Effector memory CD8-positive, alpha-beta T cell (primary cell): ENCODE data around the gene WDR1.
A peak's percentile ranks its signal among the peaks of the same experiment; 100 is the strongest.

Experiments
- ATAC-seq: fragments of 150-1000 bp; cut with Tn5 transposase; replicated peaks from 2 replicates; pipeline ENCODE4 v1.10.0; 2021; ENCODE audit warnings: mild to moderate bottlenecking, moderate library complexity
- DNase-seq, 3 experiments: peaks; one replicate each; pipeline ENCODE4 v3.0.0; 2021
- H3K27ac Mint-ChIP-seq, 2 donors: one replicate each; pipeline ENCODE4 v1.8.0; 2022; ENCODE audit warnings: mild to moderate bottlenecking in 2 of 2, mixed read lengths in 2 of 2, moderate library complexity in 2 of 2
- H3K27me3 Mint-ChIP-seq, 2 donors: one replicate each; pipeline ENCODE4 v1.8.0; 2022; ENCODE audit warnings: mixed read lengths in 2 of 2
- H3K36me3 Mint-ChIP-seq: one replicate; pipeline ENCODE4 v1.8.0; 2022; ENCODE audit warnings: mild to moderate bottlenecking, moderate library complexity, mixed read lengths; ENCODE audit not compliant: insufficient read depth
- H3K4me1 Mint-ChIP-seq, 2 donors: one replicate each; pipeline ENCODE4 v1.8.0; 2022; ENCODE audit warnings: low read depth in 2 of 2, mixed read lengths in 2 of 2
- H3K4me3 Mint-ChIP-seq, 2 donors: one replicate each; pipeline ENCODE4 v1.8.0; 2022; ENCODE audit warnings: mild to moderate bottlenecking in 2 of 2, mixed read lengths in 2 of 2, moderate library complexity in 2 of 2
- H3K9me3 Mint-ChIP-seq, 2 donors: one replicate each; pipeline ENCODE4 v1.8.0; 2022; ENCODE audit warnings: mixed read lengths in 2 of 2
- total RNA-seq, 9 experiments: gene quantifications; one replicate each; lab custom pipeline; 2026; lab: John Stamatoyannopoulos, UW

The WDR1 gene, protein sequence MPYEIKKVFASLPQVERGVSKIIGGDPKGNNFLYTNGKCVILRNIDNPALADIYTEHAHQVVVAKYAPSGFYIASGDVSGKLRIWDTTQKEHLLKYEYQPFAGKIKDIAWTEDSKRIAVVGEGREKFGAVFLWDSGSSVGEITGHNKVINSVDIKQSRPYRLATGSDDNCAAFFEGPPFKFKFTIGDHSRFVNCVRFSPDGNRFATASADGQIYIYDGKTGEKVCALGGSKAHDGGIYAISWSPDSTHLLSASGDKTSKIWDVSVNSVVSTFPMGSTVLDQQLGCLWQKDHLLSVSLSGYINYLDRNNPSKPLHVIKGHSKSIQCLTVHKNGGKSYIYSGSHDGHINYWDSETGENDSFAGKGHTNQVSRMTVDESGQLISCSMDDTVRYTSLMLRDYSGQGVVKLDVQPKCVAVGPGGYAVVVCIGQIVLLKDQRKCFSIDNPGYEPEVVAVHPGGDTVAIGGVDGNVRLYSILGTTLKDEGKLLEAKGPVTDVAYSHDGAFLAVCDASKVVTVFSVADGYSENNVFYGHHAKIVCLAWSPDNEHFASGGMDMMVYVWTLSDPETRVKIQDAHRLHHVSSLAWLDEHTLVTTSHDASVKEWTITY
- 366 to 536 (median 440) reads per million in 9 experiments for total RNA-seq

DNA sequence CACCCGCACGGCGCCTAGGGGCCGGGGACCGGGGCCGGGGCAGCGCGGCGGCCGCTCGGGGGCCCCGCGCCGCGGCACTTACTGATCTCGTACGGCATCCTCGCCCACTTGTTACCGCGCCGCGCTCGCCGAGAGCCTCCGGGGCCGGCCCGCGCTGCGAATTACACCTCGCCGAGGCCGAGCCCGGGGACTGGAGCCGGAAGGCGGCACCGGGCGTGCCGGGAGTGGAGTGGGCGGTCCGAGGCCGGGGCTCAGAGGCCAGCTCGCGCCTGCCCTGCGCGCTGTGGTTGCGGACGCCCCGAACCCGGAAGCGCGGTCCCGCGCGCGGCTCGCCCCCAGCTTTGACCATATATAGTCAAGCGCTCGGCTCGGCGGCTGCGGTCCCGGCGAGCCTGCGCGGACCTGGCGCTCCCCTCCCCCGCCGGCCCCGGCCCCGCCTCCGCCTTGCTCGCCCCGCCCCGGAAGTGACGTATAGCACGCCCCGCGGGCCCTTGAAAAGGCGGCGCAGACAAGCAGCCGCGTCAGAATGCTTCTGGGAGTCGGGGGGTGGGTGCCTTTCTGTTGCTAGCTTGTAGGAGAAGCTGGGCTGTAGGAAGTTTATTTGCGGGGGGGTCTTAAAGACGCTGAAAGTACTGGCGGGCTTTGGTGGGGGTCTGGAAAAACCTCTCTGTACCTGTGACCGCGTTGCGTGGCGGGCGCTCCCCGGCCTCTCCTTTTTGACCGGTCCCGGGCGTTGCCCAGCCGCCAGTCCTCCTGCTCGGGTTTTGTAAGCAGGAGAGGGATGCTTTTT is at the start of gene WDR1:
Gene WDR1 (minus strand): TSS at position 231 of the 790 bp plus-strand sequence. CDS start 133 bp downstream, at position 98.
- Mint-ChIP-seq H3K27ac (peak within 1 kb of the TSS; percentile 97 to 99), H3K36me3 (peaks cover 61% of the 10 kb centered on the region), H3K27me3 (no peaks in the 10 kb centered on the region), H3K4me3 (peak within 1 kb of the TSS; percentile 92 to 97), H3K9me3 (no peaks in the 10 kb centered on the region), H3K4me1 (peaks cover 40 to 45% of the 10 kb centered on the region in 2 donors)
- DNase-seq (peak; percentile 82 to 85 (median 84)), ATAC-seq (peak; percentile 82)

DNA sequence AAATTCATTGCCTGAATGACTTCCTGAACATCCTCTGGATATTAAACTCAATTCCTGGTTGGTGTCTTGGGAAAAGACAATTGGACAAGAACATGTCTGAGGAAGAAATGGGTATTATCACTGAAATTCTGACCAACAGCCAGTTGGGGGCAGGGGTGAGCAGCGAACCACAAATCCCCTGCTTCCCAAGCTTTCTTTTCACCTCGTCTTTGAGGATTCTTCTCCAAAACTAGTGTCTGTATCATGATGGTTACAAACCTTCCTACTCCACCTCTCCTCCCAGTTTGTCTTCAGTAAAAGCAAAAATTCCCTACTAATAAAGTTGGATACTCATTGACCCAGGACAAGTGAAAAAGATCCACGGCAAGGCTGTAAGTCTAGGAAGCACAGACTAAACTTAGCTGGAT is 48.3 kb upstream of the WDR1 start:
- no peak for ATAC-seq
- H3K4me3 Mint-ChIP-seq = no peak overlapping the region
- DNase-seq = no peak
- H3K4me1 Mint-ChIP-seq = peaks cover 5 to 10% of the 10 kb centered on the region in 2 donors
- H3K36me3 Mint-ChIP-seq = no peaks in the 10 kb centered on the region
- H3K9me3 Mint-ChIP-seq = no peaks in the 10 kb centered on the region
- peaks cover 0 to 1% of the 10 kb centered on the region in 2 donors for H3K27me3 Mint-ChIP-seq
- H3K27ac Mint-ChIP-seq = no peak overlapping the region

DNA sequence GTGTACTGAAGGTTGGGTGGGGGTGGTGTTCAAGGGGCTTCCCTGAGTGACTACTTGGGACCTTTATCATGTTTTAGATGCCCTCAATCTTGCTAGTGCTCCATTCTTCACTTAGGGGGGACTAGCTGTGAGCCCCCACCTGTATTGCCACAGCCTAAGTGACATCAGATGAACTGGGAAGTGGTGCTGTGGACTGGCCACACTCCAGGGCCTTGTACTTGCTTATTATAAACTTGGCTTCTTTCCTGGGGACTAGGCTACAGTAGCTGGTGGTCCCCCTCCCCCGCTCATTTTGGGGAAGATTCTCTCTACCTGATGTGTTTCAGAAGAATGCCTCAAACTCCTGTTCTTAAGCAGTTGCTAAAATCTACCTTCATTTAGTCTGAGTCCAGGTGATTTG is 46.7 kb upstream of the WDR1 start:
- Mint-ChIP-seq H3K36me3 (no peaks in the 10 kb centered on the region), H3K9me3 (no peaks in the 10 kb centered on the region), H3K4me1 (peaks cover 5 to 10% of the 10 kb centered on the region in 2 donors), H3K27ac (no peak overlapping the region), H3K4me3 (no peak overlapping the region), H3K27me3 (no peaks in the 10 kb centered on the region)
- DNase-seq = no peak
- ATAC-seq = no peak

DNA sequence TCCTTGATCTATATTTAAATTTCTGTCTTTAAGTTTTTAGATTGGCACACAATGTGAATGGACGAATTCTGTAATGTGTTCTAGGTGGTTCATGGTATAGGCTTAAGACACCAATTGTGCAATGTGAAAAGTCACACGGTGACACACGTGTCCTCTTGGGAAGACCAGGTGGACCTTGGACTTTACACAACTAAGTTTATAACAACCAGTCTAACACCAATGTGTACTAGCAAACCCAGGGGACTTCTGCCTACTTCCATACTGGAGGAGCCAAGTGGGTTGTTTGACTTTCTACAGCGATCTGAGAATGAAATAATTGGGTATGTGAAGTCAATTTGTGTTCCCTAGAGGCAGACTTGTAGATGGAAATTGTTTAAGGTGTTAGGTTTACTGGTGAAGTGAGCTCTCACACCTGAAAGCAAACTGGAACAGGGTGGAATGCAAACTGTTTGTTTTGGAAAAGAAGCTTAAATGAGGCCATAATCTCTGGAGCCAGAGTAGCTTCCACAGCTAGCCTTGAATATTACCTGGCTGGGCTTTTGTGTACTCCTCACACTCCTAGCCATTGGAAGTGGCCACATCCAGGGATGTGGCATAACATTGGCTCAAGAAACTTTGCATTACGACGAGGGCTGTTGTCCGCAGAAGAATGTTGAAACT is 45.9 kb upstream of the WDR1 start:
- H3K36me3 Mint-ChIP-seq = no peaks in the 10 kb centered on the region
- H3K4me1 Mint-ChIP-seq = peaks cover 8 to 10% of the 10 kb centered on the region in 2 donors
- no peak for ATAC-seq
- H3K27me3 Mint-ChIP-seq = no peaks in the 10 kb centered on the region
- H3K27ac Mint-ChIP-seq = peak overlapping the region in 1 of 2 donors; percentile 88
- no peaks in the 10 kb centered on the region for H3K9me3 Mint-ChIP-seq
- DNase-seq = no peak
- H3K4me3 Mint-ChIP-seq = no peak overlapping the region

DNA sequence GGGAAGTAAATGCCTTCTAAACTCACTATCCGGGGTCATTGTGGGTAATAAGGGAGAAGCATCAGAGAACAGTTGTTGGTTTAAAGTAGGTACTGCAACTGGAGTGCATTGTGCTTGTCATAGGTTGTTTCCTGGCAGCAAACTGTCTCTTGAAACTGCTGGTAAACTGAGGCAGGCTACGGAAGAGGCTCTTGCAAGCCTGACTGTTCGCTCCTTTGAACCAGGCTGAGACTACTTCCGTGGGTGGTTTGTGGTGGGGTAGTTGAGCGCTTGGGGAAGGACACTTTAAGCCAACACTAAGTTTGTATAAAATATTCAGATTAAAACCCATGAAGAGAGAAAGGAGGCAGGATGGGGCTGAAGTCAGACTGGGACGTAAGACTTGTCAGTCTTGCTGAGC is 45.2 kb upstream of the WDR1 start:
- ATAC-seq (peak; percentile 71), DNase-seq (no peak)
- H3K4me1 Mint-ChIP-seq = peaks cover 8 to 10% of the 10 kb centered on the region in 2 donors
- H3K4me3 Mint-ChIP-seq = peak overlapping the region in 1 of 2 donors; percentile 21
- H3K27ac Mint-ChIP-seq = peak overlapping the region in 1 of 2 donors; percentile 88
- H3K36me3 Mint-ChIP-seq = no peaks in the 10 kb centered on the region
- peaks cover 0 to 5% of the 10 kb centered on the region in 2 donors for H3K27me3 Mint-ChIP-seq
- no peaks in the 10 kb centered on the region for H3K9me3 Mint-ChIP-seq

DNA sequence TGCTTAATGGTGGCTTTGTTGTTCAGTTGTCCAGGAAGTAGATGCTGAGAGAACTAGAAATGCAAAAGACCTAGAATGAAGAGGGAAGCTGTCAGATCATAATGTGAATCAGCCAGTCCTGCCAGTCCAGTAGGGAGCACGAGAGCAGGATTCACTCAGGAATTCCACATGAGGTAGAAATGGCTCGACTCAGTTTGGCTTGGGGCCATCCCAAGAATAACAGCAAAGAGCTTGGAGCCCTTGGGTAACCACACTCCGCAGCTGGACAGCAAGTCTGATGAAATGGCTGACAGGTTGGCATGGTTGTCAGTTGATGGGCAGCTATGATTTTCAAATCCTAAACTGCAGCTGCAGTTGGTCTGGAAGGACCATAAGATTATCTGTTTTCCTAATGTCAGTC is 44.5 kb upstream of the WDR1 start:
- DNase-seq (no peak), ATAC-seq (no peak)
- Mint-ChIP-seq H3K36me3 (no peaks in the 10 kb centered on the region), H3K27ac (peak overlapping the region in 1 of 2 donors; percentile 88), H3K4me1 (peaks cover 8 to 10% of the 10 kb centered on the region in 2 donors), H3K4me3 (no peak overlapping the region), H3K9me3 (no peaks in the 10 kb centered on the region), H3K27me3 (peaks cover 0 to 12% of the 10 kb centered on the region in 2 donors)

DNA sequence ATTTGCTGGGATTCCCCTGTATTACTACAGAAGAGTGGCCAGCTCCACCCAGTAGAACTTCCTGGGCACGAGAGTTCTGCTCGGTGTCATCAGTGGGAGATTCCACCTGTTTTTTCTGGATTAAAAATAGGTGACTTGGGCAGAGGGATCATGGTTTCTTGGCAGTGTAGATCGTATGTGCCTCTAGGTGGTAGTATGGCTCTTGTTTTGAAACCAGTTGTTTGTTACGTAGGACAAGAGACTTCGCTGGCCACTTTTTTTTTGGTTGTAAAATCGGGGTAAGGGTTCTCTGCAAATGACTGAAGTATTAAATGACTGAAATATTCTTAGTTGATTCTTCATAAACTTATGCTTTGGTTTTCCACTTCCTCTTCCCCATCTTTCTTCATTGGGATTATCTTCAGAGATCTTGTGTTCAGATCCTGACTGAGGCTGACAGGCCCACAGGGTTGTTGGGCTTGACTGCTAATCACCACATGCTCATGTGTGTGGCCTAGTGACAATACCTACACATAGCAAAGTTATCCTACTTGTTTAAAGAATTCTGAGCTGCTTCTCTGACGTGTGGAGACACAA is 43.8 kb upstream of the WDR1 start:
- no peak overlapping the region for H3K27ac Mint-ChIP-seq
- no peaks in the 10 kb centered on the region for H3K9me3 Mint-ChIP-seq
- peaks cover 8 to 10% of the 10 kb centered on the region in 2 donors for H3K4me1 Mint-ChIP-seq
- ATAC-seq = no peak
- H3K4me3 Mint-ChIP-seq = no peak overlapping the region
- no peaks in the 10 kb centered on the region for H3K36me3 Mint-ChIP-seq
- no peak for DNase-seq
- peaks cover 0 to 19% of the 10 kb centered on the region in 2 donors for H3K27me3 Mint-ChIP-seq

DNA sequence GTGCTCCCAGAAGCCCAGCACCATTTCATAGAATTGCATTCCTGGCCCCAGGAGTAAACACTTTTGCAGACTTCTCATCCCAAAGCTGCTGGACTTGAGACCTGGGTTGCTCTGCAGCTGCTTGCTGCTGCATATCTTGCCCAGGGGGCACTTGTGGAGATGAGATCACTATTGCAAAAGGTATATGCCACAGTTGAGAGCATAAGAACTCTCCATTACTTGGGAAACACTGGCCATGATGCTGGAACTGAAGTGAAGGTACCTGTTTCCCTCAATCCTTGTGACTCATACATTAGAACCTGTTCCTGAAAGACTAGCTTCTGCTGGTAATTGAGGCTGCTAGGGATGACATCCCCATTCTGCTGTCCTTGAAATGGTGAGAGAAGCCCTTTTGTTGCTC is 43.1 kb upstream of the WDR1 start:
- DNase-seq (no peak), ATAC-seq (no peak)
- Mint-ChIP-seq H3K9me3 (no peaks in the 10 kb centered on the region), H3K4me1 (peaks cover 8 to 10% of the 10 kb centered on the region in 2 donors), H3K27me3 (peaks cover 0 to 23% of the 10 kb centered on the region in 2 donors), H3K36me3 (no peaks in the 10 kb centered on the region), H3K4me3 (no peak overlapping the region), H3K27ac (no peak overlapping the region)

DNA sequence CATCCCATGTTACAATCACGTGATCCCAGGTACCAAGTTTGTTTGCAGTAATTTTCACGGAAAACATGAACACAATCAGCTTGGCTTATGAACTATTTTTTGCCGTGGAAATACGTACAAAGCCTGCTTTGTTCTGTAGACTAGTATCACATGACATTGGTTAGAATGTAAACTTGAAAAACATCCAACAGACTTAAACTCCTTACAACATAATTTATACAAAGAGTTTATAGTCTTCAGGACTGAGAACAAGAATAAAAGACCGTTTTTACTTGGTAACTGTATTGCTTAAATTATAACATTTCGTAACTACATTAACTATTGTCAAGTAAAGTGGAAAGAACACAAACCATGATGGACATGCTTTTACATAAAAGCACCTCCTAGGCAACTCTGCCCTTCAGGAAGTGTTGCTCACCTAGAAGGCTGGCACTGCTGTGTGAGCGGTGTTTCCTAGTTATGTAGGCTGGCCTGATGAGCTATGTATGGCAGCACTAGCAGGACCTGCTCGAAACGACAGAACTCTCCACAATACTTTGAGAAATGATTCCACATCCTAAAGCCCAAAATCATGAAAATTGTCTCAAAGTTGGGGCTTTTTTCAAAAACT is 41.8 kb upstream of the WDR1 start:
- peaks cover 8 to 10% of the 10 kb centered on the region in 2 donors for H3K4me1 Mint-ChIP-seq
- H3K27me3 Mint-ChIP-seq = peaks cover 0 to 23% of the 10 kb centered on the region in 2 donors
- no peak for DNase-seq
- ATAC-seq = no peak
- no peaks in the 10 kb centered on the region for H3K9me3 Mint-ChIP-seq
- H3K27ac Mint-ChIP-seq = no peak overlapping the region
- H3K36me3 Mint-ChIP-seq = no peaks in the 10 kb centered on the region
- H3K4me3 Mint-ChIP-seq = no peak overlapping the region

DNA sequence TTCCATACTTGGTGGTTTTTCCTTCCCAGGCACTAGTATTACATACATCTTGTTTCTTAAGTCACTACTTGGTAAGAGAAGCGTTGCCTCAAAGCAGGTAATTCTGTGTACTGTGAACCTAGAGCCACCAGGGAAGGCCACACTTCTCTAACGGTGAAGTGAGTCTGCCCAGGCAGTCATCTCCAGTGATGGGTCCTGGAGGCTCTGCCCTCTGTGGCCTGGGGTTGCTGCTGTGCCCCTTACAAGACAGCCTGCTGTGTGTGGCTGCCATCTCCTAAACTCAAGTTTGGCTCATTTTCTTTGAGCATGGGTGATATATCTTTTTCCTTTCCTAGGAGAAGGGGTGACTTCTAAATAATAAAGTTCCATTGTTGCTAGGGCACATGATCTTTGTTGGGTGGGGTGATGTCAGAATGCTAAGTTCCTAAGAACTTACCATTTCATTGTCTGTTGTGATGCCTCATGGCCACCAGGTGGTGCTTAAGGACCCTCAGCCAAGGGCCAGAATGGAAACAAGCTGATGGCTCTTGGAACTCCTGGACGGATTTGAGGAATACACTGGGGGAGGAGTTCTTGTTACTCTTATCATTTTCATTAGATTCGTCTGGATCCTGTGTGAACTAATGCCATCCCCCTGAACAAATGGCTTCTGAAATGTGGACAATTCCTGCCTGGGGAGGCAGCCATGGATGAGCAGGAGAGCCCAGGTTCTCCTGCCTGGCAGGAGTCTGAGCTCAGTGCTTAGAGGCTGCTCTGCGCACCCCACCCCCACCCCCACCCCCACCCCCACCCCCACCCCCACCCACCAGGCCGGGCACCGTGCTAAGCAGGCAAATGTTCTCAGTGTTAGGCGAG is 41.1 kb upstream of the WDR1 start:
- no peak overlapping the region for H3K4me3 Mint-ChIP-seq
- H3K27me3 Mint-ChIP-seq = peaks cover 0 to 23% of the 10 kb centered on the region in 2 donors
- H3K36me3 Mint-ChIP-seq = no peaks in the 10 kb centered on the region
- ATAC-seq (peak; percentile 59), DNase-seq (peak; percentile 12 to 28 (median 14))
- peaks cover 8 to 10% of the 10 kb centered on the region in 2 donors for H3K4me1 Mint-ChIP-seq
- H3K27ac Mint-ChIP-seq = no peak overlapping the region
- no peaks in the 10 kb centered on the region for H3K9me3 Mint-ChIP-seq

DNA sequence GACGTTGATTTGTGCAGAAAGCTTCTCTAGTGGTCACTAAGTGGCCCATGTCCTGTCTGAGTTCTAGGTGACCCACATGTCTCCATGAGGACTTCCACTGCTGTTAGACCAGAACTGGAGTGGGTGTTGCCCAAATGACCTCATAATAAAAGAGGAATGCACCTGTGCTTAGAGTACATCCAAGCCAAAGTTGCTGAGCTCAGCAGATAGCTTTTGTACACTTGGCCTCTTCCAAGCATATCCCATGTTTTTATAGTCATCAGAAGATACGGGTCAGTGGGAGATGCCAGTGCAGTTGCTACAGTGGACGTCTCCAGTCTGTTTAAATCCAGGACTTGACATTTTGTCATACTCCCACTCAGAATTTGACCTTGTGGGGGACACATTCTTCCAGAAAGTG is 37.6 kb upstream of the WDR1 start:
- Mint-ChIP-seq H3K27ac (no peak overlapping the region), H3K4me1 (peaks cover 0 to 3% of the 10 kb centered on the region in 2 donors), H3K4me3 (no peak overlapping the region)

DNA sequence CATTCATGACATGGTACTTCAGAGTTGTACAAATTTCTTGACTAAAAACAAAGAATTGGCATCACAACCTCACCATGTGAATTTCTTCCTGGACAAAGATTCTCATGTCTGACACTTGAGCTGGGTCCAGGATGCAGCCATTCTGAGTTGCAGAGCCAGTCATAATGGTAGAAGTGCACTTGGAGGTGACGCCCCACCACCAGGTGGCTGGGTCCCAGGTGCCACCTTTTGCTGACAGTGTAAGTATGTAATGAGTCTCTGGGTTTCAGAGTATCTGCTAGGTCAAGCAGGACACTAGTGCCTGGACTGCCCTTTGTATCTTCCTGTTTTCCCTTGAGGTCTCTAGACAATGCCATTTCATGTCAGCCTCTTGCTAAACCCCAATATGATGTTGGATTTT is 36.6 kb upstream of the WDR1 start:
- Mint-ChIP-seq H3K4me3 (no peak overlapping the region), H3K36me3 (no peaks in the 10 kb centered on the region), H3K4me1 (peaks cover 0 to 3% of the 10 kb centered on the region in 2 donors), H3K27ac (no peak overlapping the region), H3K9me3 (no peaks in the 10 kb centered on the region), H3K27me3 (peaks cover 0 to 57% of the 10 kb centered on the region in 2 donors)
- ATAC-seq (no peak), DNase-seq (no peak)

More for the DNA sequence above, 37.6 kb upstream of the WDR1 start:
- DNase-seq = no peak
- Mint-ChIP-seq H3K36me3 (no peaks in the 10 kb centered on the region), H3K27me3 (peaks cover 0 to 49% of the 10 kb centered on the region in 2 donors), H3K9me3 (no peaks in the 10 kb centered on the region)
- no peak for ATAC-seq
